Left ventricle myocardium superior (tissue), 1 donor: ENCODE data around the gene NDUFS5. TPM values are rescaled to one million over a fixed set of nuclear protein-coding genes. Genes with fewer than 3 reads are reported as not detected.

ENCODE experiments used
- total RNA-seq: library from RNA; stranded (reverse); fragmentation: NEBNext Ultra II Directional; extraction: Animal tissue kit (Norgen Biotek cat#: 25700); gene quantifications from one replicate; pipeline ENCODE4 v1.2.1, GENCODE V29; 2021
- donor health status: DM: no; HTN: yes; CAD: no; lungs with severe emphysema.

NDUFS5 gene
- total RNA-seq, 1 donor from 2014 or later, result 782 TPM

Other genes starting within 250 kb of the NDUFS5 start
- gene RRAGC, start 166.6 kb upstream of the NDUFS5 start, total RNA-seq, result 23.2 TPM
- gene MYCBP, start 153.0 kb upstream of the NDUFS5 start, total RNA-seq, result 16.7 TPM
- not detected for gene GJA9, start 144.8 kb upstream of the NDUFS5 start, total RNA-seq
- gene RHBDL2, start 84.5 kb upstream of the NDUFS5 start, total RNA-seq, result not detected
- gene AKIRIN1, start 35.1 kb upstream of the NDUFS5 start, total RNA-seq, result 66.4 TPM
- gene MACF1, start 178.3 kb downstream of the NDUFS5 start, total RNA-seq, result 239 TPM